Measurements from ENCODE around the gene SNTG2. TPM values are rescaled to one million over a fixed set of nuclear protein-coding genes. Genes with fewer than 3 reads are reported as not detected.

The SNTG2 gene
- total RNA-seq, 2 donors from 2014 or later: 2.0 to 5.0 TPM

DNA sequence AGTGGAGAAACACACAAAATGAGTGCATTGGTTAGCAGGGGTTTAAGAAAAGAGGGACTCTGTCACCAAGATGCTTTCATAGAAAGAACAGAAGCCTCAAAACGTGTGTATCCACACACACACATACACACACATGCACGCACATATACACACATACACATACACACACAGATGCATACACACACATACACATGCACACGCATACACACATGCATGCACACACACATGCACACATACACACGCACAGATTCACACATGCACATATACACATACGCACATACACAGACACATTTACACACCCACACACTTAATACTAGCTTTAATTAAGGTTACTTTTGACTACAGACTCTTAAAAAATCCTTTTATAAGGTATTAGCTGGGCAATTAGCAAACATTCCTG, 378.0 kb downstream of the SNTG2 start:
- Histone ChIP-seq H3K4me3 (no peak overlapping the region), H3K36me3 (no peaks in the 10 kb centered on the region), H3K9me3 (no peaks in the 10 kb centered on the region), H3K4me1 (replicated peaks) (no peaks in the 10 kb centered on the region), H3K27me3 (replicated peaks; ENCODE audit: insufficient read depth) (no peaks in the 10 kb centered on the region), H3K27ac (no peak overlapping the region)
- no peak for DNase-seq (ENCODE audit: low spot score)
- intact Hi-C loops (cut with DNase I): no loop called here
- no peak for TF ChIP-seq POLR2A (IDR thresholded peaks at IDR 0.05)
- TF ChIP-seq, protein P1, sequence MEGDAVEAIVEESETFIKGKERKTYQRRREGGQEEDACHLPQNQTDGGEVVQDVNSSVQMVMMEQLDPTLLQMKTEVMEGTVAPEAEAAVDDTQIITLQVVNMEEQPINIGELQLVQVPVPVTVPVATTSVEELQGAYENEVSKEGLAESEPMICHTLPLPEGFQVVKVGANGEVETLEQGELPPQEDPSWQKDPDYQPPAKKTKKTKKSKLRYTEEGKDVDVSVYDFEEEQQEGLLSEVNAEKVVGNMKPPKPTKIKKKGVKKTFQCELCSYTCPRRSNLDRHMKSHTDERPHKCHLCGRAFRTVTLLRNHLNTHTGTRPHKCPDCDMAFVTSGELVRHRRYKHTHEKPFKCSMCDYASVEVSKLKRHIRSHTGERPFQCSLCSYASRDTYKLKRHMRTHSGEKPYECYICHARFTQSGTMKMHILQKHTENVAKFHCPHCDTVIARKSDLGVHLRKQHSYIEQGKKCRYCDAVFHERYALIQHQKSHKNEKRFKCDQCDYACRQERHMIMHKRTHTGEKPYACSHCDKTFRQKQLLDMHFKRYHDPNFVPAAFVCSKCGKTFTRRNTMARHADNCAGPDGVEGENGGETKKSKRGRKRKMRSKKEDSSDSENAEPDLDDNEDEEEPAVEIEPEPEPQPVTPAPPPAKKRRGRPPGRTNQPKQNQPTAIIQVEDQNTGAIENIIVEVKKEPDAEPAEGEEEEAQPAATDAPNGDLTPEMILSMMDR (IDR thresholded peaks at IDR 0.05): no peak
- TF ChIP-seq POLR2AphosphoS5 (IDR thresholded peaks at IDR 0.05): no peak
- WGBS: 82% methylated on average over 5 of the region's 5 CpGs

DNA sequence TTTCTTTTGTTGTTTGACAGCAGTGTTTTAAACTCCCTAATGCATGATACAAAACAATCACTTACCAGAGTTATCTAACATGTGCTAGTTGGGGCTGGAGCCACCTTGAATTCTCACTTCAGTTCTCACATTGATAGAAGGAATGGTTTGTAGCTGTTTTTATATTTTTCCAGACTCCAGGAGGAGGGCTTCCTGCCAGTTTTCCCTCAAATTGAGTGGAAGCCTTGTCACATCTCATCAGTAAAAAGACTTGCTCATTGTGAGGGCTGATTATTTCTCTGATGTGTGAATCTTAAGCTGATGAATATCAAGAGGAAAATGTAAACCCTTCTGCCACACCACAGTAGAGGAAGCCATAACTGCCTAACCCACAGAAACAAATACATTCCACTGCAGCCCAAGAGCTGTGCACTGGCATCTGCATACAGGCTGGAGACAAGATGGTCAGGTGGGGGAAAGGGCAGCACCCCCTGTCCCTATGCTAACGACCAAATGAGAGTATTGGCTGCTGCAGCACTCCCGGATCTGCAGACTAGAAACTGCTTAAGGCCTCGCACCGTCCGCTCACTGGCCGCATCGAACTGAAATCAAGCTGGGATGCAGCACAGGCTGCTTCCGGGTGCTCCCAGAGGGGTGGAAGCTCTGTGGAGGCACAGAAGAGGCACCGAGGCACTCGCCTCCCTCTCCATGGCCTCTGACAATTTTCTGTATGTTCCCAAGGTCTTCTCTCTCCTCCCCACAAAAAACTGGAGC, 388.9 kb downstream of the SNTG2 start:
- Histone ChIP-seq H3K27me3 (replicated peaks; ENCODE audit: insufficient read depth) (no peaks in the 10 kb centered on the region), H3K36me3 (no peaks in the 10 kb centered on the region), H3K4me1 (replicated peaks) (no peaks in the 10 kb centered on the region), H3K27ac (no peak overlapping the region), H3K9me3 (no peaks in the 10 kb centered on the region), H3K4me3 (no peak overlapping the region)
- intact Hi-C loops (cut with DNase I): no loop called here
- no peak for DNase-seq (ENCODE audit: low spot score)
- TF ChIP-seq POLR2AphosphoS5 (IDR thresholded peaks at IDR 0.05) (no peak), POLR2A (IDR thresholded peaks at IDR 0.05) (no peak)
- TF ChIP-seq, protein P1 (IDR thresholded peaks at IDR 0.05): no peak
- WGBS: 79% methylated on average over 10 of the region's 10 CpGs

DNA sequence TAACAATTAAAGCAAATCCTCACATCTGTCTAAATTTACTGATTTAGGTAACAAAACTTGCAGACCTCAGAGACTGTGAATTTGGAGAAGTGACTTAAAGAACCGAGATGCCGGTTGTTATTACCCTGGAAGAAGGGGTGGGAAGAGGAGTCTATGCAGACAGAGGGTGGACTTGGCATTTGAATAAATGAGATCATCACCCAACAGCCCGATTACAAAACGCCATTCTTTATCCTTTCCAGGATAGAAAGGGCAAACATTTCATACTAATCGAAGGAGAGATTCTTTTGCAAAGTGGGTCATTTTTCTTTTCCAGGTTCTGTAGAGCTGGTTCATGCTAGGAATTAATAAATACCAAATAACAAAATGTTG, 389.5 kb downstream of the SNTG2 start:
- H3K9me3 ChIP-seq: no peaks in the 10 kb centered on the region
- WGBS: 75% methylated on average over 5 of the region's 5 CpGs
- no peak for DNase-seq (ENCODE audit: low spot score)
- H3K4me3 ChIP-seq: no peak overlapping the region
- intact Hi-C loops (cut with DNase I): no loop called here
- H3K36me3 ChIP-seq: no peaks in the 10 kb centered on the region
- H3K27me3 ChIP-seq (replicated peaks; ENCODE audit: insufficient read depth): no peaks in the 10 kb centered on the region
- no peak overlapping the region for H3K27ac ChIP-seq
- TF ChIP-seq POLR2AphosphoS5 (IDR thresholded peaks at IDR 0.05) (no peak), POLR2A (IDR thresholded peaks at IDR 0.05) (no peak)
- TF ChIP-seq, protein P1 (IDR thresholded peaks at IDR 0.05): no peak
- no peaks in the 10 kb centered on the region for H3K4me1 ChIP-seq (replicated peaks)

DNA sequence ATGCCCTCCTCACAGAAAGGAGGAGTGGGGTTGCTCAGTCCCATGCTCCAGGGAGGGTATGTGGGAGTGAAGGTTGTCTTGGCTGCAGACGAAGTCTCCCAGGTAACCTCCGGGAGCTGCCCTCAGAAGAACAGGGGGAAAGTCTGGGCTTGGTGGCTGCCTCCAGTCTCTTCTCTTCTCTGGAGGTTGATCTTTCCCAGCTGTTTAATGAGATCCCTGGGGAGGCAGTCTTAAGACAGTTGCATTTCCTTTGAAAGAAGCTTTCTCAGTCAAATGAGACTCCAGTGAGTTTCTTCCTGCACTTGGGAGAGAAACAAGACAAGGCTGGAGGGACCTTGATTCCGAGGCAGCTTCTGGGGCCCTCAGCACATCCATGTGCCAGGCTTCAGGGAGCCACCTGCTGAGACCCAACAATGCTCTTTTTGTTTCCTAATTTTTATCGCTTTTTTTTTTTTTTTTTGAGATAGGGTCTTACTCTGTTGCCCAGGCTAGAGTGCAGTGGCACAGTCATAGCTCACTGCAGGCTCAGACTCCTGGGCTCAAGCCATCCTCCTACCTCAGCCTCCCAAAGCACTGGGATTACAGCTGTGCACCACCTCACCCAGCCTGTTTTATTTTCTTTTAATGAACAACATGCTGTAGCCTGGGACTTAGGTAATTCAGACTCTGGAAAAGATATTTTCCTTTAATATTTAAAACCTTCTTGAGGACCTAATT, 390.9 kb downstream of the SNTG2 start:
- Histone ChIP-seq H3K27ac (no peak overlapping the region), H3K9me3 (no peaks in the 10 kb centered on the region), H3K4me3 (no peak overlapping the region), H3K4me1 (replicated peaks) (no peaks in the 10 kb centered on the region), H3K36me3 (no peaks in the 10 kb centered on the region), H3K27me3 (replicated peaks; ENCODE audit: insufficient read depth) (no peaks in the 10 kb centered on the region)
- 61% methylated on average over 4 of the region's 4 CpGs for WGBS
- TF ChIP-seq POLR2A (IDR thresholded peaks at IDR 0.05): no peak
- TF ChIP-seq, protein P1 (IDR thresholded peaks at IDR 0.05): no peak
- no peak for DNase-seq (ENCODE audit: low spot score)
- intact Hi-C loops (cut with DNase I): no loop called here

DNA sequence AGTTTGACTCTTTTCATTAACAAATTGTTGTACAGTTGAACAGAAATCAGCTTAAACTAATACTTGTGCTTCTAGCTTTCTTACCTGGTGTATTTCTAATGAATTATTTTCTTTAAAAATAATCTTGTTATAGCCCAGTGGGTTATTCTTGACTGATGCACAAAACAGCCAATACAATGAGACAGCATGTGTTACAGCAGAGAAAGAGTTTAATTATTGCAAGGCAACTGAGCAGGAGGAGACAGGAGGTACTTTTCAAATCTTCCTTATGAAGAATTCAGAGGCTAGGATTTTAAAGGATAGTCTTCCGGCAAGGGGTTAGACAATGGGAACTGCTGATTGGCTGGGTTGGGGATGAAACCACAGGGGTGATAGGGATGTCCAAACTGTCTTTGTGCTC, 398.1 kb downstream of the SNTG2 start:
- no peaks in the 10 kb centered on the region for H3K9me3 ChIP-seq
- no peak overlapping the region for H3K27ac ChIP-seq
- intact Hi-C loops (cut with DNase I): no loop called here
- no peaks in the 10 kb centered on the region for H3K27me3 ChIP-seq (replicated peaks; ENCODE audit: insufficient read depth)
- no peak for DNase-seq (ENCODE audit: low spot score)
- 88% methylated on average over 1 of the region's 1 CpG for WGBS
- H3K4me3 ChIP-seq: no peak overlapping the region
- no peaks in the 10 kb centered on the region for H3K36me3 ChIP-seq
- no peak for TF ChIP-seq POLR2AphosphoS5 (IDR thresholded peaks at IDR 0.05)
- TF ChIP-seq, protein P1 (IDR thresholded peaks at IDR 0.05): no peak
- TF ChIP-seq POLR2A (IDR thresholded peaks at IDR 0.05): no peak
- no peaks in the 10 kb centered on the region for H3K4me1 ChIP-seq (replicated peaks)

All from prostate gland (tissue), 2 donors.